Lower lobe of right lung (tissue), 2 donors: ENCODE measurements around the gene ADAM15. TPM values are rescaled to one million over a fixed set of nuclear protein-coding genes. Genes with fewer than 3 reads are reported as not detected.

Experiments used
- ATAC-seq, 2 donors: fragments of 200-7000 bp; cut with Tn5 transposase; one replicate each; pipeline ENCODE4 v1.9.1; 2020 to 2022; ENCODE audit warnings: mild to moderate bottlenecking in 2 of 2, moderate library complexity in 2 of 2
- DNase-seq: peaks from one replicate; pipeline ENCODE4 v3.0.0-alpha.2; 2020
- H3K27ac ChIP-seq: fragments of 200-600 bp; one replicate; pipeline ENCODE4 v1.8.0; 2022
- H3K27me3 ChIP-seq: fragments of 200-600 bp; one replicate; pipeline ENCODE4 v1.8.0; 2022; ENCODE audit warnings: low read depth
- H3K36me3 ChIP-seq: fragments of 200-600 bp; one replicate; pipeline ENCODE4 v1.8.0; 2022; ENCODE audit warnings: mild to moderate bottlenecking
- H3K4me1 ChIP-seq: fragments of 200-600 bp; one replicate; pipeline ENCODE4 v1.8.0; 2022
- H3K4me3 ChIP-seq: fragments of 200-600 bp; one replicate; pipeline ENCODE4 v1.8.0; 2022; ENCODE audit warnings: mild to moderate bottlenecking
- H3K9me3 ChIP-seq: fragments of 200-600 bp; one replicate; pipeline ENCODE4 v1.8.0; 2022
- CTCF ChIP-seq: fragments of 200-600 bp; IDR thresholded peaks from one replicate; pipeline ENCODE4 v1.8.0; 2022; ENCODE audit warnings: antibody characterized with exemption, mild to moderate bottlenecking
- intact Hi-C: fragments of 100-400 bp; cut with DNase I; formaldehyde crosslinking; loops from one replicate; pipeline ENCODE4 v1.11.0; 2022
- total RNA-seq: library from RNA; stranded (reverse); fragmentation: NEBNext Ultra II Directional; extraction: Animal tissue kit (Norgen Biotek cat#: 25700); gene quantifications from one replicate; pipeline ENCODE4 v1.2.1, GENCODE V29; 2021
- donor health status: DM: no; HTN: yes; CAD: no; lungs with severe emphysema.

The ADAM15 gene
- total RNA-seq, 1 donor from 2014 or later, result 121 TPM

- peak overlapping the region; percentile 49 for H3K4me3 ChIP-seq
- no peak for DNase-seq
Measured at GRCh38 chr1:155008015-155008941, 42.8 kb upstream of the ADAM15 start.

GRCh38 chr1:155009221-155009711 is 41.9 kb upstream of the ADAM15 start:
- no peak for DNase-seq
- intact Hi-C loops, result no loop called here
- Histone ChIP-seq H3K4me1 (peaks cover 97% of the 10 kb centered on the region), H3K9me3 (no peaks in the 10 kb centered on the region), H3K36me3 (peaks cover 9% of the 10 kb centered on the region), H3K27me3 (no peaks in the 10 kb centered on the region), H3K4me3 (peak overlapping the region; percentile 49), H3K27ac (peak overlapping the region; percentile 76)
- no peak for ATAC-seq
- no peak for TF ChIP-seq CTCF

More at GRCh38 chr1:155008015-155008941, 42.8 kb upstream of the ADAM15 start:
- Histone ChIP-seq H3K4me1 (peaks cover 91% of the 10 kb centered on the region), H3K27me3 (no peaks in the 10 kb centered on the region), H3K36me3 (peaks cover 4% of the 10 kb centered on the region), H3K27ac (peak overlapping the region; percentile 76), H3K9me3 (no peaks in the 10 kb centered on the region)
- ATAC-seq, result peak; percentile 5 to 20
- intact Hi-C loops, result no loop called here
- no peak for TF ChIP-seq CTCF

- intact Hi-C loops, result no loop called here
- peaks cover 93% of the 10 kb centered on the region for H3K4me1 ChIP-seq
- peak overlapping the region; percentile 76 for H3K27ac ChIP-seq
- no peaks in the 10 kb centered on the region for H3K9me3 ChIP-seq
- no peak for TF ChIP-seq CTCF
- peak overlapping the region; percentile 49 for H3K4me3 ChIP-seq
- ATAC-seq (no peak), DNase-seq (no peak)
- H3K36me3 ChIP-seq, result peaks cover 13% of the 10 kb centered on the region
- no peaks in the 10 kb centered on the region for H3K27me3 ChIP-seq
Measured at GRCh38 chr1:155009742-155010141, 41.4 kb upstream of the ADAM15 start.

GRCh38 chr1:155010211-155010918 is 40.8 kb upstream of the ADAM15 start:
- no peaks in the 10 kb centered on the region for H3K9me3 ChIP-seq
- no peak for TF ChIP-seq CTCF
- intact Hi-C loops, result no loop called here
- ATAC-seq (no peak), DNase-seq (no peak)
- H3K27me3 ChIP-seq, result no peaks in the 10 kb centered on the region
- H3K4me1 ChIP-seq, result peaks cover 89% of the 10 kb centered on the region
- peaks cover 20% of the 10 kb centered on the region for H3K36me3 ChIP-seq
- H3K4me3 ChIP-seq, result peak overlapping the region; percentile 49
- H3K27ac ChIP-seq, result peak overlapping the region; percentile 76

GRCh38 chr1:155011004-155011416 is 40.1 kb upstream of the ADAM15 start:
- intact Hi-C loops, result no loop called here
- ATAC-seq, result no peak
- H3K4me1 ChIP-seq, result peaks cover 89% of the 10 kb centered on the region
- H3K4me3 ChIP-seq, result peak overlapping the region; percentile 49
- no peaks in the 10 kb centered on the region for H3K27me3 ChIP-seq
- peaks cover 26% of the 10 kb centered on the region for H3K36me3 ChIP-seq
- DNase-seq, result no peak
- no peak for TF ChIP-seq CTCF
- H3K9me3 ChIP-seq, result no peaks in the 10 kb centered on the region
- peak overlapping the region; percentile 76 for H3K27ac ChIP-seq
